NCI-H526 treated with DMSO at 0.1 percent for 48 hours (cell line): ENCODE data around the gene TBL2.
"Not testable (repeated sequence)": the region's sequence is repeated elsewhere in the genome, so short reads cannot be mapped to it uniquely, and the experiment has no call there.

Source experiments
- DNase-seq: peaks from one replicate; lab custom pipeline; 2025; lab: John Stamatoyannopoulos, UW

TBL2 gene

DNA sequence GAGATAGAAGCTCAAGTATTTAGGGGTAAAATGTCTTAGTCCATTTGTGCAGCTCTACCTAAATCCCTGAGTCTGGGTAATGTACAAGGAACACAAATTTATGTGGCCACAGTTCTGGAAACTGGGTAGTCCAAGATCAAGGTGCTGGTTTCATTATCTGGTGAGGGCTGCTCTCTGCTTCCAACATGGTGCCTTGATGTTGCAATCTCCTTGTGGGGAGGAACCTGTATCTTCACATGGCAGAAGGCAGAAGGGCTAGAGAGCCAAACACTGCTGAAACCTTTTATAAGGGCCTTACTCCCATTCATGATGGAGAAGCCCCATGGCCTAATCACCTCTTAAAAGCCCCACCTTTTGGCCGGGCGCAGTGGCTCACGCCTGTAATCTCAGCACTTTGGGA is 47.6 kb downstream of the TBL2 start:
- DNase-seq = no peak

DNA sequence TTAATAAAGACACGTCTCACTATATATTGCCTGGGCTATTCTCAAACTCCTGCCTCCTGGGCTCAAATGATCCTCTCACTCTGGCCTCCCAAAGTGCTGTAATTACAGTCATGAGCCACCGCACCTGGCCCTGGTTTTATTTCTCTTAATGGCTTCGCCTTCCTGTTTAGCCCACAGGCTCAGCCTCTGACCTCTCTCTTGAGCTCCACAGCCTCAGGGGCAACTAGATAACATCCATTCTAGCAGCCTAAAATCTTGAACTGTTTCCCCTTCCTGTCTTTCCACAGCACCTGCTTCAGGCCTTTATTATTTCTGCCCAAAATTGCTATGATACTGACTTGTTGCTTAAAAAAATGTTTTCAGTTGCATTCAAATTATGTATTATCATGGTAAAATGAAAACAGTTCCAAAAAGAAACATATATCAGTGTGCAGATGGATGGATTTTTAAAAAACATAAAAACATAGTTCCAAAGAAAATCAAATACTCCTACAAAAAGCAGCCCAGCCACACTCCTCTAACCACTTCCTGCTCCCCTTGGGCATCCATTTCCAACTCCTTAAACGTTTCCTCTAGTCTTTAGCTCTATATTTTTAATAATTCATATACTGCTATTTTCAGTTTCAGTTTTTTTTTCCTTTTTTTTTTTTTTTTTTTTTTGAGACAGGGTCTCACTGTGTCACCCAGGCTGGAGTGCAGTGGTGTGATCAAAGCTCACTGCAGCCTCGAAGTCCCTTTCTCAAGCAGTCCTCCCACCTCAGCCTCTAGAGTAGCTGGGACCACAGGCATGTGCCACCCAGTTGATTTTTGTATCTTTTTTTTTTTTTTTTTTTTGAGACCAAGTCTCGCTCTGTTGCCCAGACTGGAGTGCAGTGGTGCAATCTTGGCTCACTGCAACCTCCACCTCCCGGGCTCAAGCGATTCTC is 51.2 kb downstream of the TBL2 start:
- DNase-seq = no peak

DNA sequence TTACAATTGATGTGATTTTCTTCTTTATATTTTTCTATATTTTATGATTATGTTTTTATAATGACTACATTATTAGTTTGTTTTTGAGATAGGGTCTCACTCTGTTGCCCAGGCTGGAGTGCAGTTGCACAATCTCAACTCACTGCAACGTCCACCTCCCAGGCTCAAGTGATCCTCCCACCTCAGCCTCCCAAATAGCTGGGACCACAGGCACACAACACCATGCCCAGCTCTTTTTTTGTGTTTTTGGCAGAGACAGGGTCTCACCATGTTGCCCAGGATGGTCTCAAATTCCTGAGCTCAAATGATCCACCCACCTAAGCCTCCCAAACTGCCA is 52.3 kb downstream of the TBL2 start:
- DNase-seq = not testable (repeated sequence)

DNA sequence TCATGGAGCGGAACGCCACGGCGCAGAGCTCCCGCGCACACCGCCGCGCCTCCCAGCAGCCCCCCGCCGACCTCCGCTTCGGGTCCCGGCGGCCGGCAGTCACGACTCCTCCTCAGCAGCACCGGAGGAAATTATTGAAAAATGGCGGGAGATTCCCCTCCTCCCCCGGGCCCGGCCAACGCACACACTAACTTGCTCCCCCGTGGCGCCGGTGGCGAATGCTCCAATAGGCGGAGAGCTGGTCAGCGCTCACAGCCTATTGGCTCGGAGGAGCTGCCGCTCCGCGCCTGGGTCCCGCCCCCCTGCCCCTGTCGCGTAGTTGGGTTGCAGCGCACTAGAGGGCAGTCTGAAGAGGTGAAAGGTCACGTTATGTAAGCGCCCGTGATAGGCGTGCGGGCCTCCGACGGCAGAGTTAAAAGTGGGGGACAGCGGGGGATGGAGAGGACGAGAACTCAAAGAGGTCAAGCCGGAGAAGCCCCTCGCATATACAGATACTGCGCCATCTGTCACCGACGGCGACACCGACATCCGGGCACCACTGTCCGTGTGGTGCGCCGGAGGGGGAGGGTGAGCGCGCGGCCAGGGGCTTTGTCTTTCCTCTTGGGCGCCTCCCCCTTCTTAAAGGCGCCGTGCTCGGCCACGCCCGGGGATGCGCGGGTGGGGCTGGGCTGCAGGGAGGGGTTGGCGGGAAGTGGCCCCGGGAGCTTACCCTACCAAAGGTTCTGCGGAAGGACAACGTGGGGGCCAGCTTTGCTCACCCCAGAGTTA is 56.1 kb downstream of the TBL2 start, which contains the start of gene BAZ1B:
Gene BAZ1B (minus strand): TSS at position 189 of the 768 bp plus-strand sequence. CDS start 360 bp downstream, outside the sequence.
- peak; percentile 95 for DNase-seq

DNA sequence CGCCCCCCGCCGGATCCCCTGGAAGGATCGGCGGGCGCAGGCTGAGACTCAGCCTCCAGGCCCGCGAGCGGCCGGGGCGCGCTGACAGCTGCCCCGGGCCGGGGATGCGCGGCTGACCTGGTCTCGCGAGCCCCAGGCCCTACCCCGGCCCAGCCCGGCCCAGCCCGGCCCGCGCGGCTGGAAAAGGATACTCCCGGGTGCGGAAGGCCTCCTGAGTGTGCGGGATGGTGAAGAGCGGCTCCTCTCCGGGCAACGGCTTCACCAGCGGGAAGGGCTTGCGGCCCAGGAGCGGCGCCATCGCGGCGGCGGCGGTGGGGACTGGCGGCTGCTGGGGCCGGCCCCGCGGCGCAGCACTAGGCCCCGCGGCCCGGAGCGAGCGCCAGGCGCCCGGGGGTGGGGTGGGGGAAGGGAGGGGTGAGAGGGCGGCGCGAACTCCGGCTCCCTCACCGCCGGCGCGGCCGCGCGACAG is 56.7 kb downstream of the TBL2 start:
- no peak for DNase-seq

DNA sequence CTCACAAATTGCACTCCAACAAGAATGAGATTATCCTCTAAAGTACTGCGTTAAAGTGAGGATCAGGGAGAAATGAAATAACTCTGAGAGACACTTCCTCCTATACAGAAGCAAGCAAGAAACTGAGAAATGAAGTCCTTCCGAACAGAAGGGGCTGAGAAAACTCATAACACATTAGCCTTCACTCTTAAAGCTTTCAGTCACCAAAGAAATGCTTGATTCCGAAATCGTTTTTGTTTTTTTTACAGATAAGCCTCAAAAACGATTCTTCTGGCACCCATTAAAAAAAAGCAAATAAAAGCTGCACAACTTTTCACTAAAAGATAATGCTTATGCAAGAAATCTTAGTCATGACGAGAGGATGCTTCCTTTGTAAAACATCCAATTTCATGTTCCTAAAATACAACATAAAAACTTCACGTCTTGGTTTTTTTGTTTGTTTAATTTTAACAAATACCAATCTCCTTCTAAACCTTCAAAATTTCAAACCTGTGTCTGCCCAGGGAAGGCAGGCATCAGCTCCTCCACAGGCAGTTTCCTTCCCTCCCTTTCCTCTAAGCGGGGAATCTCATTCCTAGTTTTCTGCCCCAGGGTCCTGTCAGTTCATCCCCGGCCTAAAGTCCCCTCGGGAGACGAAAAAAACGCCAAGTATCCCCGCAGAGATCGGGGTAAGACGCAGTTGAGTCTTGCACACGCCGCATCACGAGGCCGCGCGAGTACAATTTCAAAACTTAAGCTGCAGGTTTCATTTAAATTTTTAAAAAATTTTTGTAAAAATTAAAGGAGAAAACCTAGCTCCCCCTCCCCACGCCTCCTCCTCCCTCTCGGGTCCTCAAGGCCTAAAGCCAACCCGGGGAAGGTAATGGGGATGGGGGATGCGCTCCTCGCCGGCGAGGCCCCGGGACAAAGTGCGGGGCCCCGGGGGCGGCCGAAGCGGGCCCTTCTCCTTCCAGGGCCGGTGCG is 57.4 kb downstream of the TBL2 start:
- DNase-seq = peak; percentile 20

DNA sequence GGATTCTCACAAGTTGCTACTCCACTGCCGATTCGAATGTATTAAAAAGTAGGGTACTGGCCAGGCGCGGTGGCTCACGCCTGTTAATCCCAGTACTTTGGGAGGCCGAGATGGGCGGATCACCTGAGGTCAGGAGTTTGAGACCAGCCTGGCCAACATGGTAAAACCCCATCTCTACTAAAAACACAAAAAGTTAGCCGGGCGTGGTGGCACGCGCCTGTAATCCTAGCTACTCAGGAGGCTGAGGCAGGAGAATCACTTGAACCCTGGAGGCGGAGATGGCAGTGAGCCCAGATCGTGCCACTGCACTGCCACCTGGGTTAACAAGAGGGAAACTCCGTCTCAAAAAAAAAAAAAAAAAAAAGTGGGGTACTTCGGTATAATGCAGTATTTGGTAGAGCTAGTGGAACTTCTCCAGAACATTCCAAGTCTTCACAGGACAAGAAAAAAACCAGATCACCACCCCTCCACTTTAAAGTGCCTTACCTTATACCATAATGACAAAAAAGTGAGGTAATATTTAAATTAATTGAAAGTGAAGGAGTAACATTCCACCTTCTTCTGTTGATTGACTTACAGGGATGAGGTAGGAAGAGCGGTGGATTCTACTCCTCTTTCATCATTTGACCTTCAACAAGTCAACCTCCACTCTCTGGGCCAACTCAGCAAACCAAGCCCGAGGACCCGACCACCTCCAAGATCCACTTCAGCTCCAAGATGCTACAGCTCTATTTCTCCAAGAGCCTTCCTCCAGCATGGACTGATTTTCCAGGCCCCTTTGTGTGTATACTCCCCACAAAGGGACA is 58.3 kb downstream of the TBL2 start:
- no peak for DNase-seq

DNA sequence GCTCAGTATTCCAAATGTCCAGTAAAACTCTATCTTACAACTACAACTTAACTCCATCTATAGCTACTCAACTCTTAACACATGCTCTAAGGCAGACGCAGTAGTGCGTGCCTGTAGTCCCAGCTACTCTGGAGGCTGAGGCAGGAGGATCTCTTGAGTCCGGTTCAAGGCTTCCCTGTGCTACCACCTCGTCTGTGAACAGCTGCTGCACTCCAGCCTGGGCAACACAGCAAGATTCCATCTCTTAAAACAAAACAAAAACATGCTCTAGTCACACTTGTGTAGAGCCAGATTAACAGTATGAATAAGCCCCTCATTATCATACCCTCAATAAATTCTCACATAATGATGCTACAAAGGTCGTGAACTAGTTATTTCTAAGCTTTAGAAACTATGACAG is 59.9 kb downstream of the TBL2 start:
- DNase-seq = no peak
